SIG-M5 treated with dmso at 0.1 percent for 504 hours (cell line): Measurements from ENCODE around the gene SPINT4.
"Not testable (repeated sequence)": the region's sequence is repeated elsewhere in the genome, so short reads cannot be mapped to it uniquely, and the experiment has no call there.

Experiments used
- DNase-seq: peaks from one replicate; lab custom pipeline; 2025; ENCODE audit not compliant: unreplicated experiment; lab: John Stamatoyannopoulos, UW

Gene SPINT4

DNA sequence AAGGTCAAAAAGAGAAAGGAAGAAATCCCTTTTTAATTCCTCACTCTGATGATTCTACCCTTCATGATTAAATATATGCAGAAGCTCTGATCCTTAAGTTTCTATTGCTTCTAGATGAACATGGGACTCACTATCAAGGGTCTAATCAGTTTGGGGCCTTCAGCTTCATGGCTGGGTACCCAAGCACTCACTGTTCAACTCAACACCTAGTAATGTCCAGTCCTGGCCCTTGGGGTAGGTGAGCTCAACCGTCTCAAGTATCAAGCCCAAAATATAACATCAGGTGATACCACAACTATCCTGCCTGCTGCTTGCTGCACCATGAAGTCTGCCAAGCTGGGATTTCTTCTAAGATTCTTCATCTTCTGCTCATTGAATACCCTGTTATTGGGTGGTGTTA is at the start of gene SPINT4:
SPINT4 (plus strand) TSS at position 301 of the 400 bp plus-strand sequence; CDS start at position 322, 21 bp downstream.
- DNase-seq = no peak

DNA sequence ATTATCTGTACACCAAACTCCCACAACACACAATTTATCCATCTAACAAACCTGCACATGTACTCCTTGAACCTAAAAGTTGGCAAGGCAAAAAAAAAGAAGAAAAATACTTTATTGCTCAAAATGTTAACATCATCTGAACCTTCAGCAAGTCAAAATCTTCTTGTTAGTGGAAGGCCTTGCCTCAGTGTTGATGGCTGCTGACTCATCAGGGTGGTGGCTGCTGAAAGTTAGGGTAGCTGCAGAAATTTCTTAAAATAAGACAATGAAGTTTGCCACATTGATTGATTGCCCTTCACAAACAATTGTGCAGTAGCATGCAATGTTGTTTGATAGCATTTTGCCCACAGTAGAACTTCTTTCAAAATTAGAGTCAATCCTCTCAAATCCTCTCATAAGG is 49.4 kb upstream of the SPINT4 start:
- DNase-seq = no peak

DNA sequence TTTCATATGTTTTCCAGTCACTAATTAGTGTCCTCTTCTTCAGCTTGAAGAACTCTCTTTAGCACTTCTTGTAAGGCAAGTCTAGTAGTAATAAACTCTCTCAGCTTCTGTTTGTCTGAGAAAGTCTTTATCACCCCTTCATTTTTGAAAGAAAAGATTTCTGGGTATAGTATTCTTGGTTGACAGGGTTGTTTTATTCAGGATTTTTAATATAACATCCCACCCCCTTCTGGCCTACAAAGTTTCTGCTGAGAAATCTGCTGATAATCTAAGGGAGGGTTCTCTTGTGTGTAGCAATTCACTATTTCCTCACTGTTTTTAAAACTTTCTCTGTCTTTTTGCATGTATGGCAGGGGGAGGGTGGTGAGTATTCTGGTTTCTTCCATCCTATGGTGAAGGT is 42.5 kb upstream of the SPINT4 start:
- DNase-seq = no peak

DNA sequence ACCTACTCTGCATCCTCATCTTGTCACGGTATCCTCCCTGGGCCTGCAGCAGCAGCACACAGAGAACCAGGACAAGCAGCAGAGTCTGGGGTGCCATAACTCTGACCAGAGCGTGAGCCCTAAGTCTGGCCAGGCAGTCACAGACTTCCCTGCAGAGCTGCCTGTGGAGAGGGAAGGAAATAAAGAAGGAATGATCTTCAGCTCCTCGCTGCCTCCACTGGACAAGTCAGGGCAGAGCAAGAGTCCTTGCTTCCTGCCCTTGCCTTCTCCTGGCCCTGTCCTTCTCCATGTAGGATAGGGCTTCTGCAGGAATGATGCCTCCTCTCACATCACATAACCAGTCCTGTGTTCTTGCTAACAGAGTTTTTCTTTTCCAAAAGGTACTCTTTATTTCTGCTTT is 36.3 kb upstream of the SPINT4 start:
- DNase-seq = peak; percentile 16

DNA sequence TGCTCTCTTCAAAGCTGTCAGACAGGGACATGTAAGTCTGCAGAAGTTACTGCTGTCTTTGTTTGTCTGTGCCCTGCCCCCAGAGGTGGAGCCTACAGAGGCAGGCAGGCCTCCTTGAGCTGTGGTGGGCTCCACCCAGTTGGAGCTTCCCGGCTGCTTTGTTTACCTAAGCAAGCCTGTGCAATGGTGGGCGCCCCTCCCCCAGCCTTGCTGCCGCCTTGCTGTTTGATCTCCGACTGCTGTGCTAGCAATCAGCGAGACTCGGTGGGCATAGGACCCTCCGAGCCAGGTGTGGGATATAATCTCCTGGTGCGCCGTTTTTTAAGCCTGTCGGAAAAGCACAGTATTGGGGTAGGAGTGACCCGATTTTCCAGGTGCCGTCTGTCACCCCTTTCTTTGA is 28.8 kb upstream of the SPINT4 start:
- DNase-seq = not testable (repeated sequence)

DNA sequence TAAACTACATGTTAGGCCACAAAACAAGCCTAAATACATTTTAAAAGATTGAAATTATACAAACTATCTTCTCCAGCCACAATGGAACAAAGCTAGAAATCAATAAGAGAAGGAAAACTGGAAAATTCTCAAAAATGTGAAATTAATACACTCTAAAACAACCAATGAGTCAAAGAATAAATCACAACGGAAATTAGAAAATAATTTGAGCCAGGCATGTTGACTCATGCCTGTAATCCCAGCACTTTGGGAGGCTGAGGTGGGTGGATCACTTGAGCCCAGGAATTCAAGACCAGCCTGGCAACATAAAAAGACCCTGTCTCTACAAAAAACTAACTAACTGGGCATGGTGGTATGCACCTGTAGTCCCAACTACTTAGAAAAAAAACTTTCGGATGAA is 26.7 kb upstream of the SPINT4 start:
- no peak for DNase-seq

DNA sequence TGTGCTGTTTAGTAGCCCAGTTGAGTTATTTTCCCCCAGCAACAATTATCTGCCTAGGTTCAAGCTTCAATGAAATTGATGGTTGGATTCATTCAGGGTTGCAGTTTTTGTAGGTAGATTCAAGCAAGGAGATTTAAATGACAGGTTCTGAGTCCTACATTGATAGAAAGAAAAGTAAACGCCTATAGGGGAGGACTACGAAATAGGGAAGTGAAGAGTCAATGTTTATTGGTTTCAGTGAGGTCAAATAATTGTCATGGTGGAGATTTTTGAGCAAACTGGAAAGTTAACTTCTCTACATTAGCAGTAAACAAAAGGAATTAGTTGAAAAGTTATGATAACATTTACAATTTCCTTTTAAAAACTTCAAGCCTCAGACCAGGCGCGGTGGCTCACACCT is 21.0 kb upstream of the SPINT4 start:
- DNase-seq = no peak

DNA sequence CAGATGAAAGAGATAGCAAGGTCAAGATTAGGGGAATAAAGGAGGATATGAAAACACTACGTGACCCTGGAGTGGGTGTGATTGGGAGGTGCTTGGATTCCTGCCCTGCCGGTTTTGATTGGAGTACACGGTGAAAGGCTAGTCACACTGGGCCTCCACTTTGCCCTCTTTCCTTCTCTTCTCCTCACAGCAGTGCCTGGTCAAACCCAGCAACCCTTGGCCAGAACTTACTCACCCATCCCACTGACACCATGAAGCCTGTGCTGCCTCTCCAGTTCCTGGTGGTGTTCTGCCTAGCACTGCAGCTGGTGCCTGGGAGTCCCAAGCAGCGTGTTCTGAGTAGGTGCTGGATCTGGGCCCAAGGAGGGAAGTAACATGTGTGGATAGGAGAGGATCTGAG is 20.3 kb upstream of the SPINT4 start, which contains the start of gene WFDC13:
WFDC13 (plus strand) TSS at position 166 of the 400 bp plus-strand sequence; CDS start at position 252, 86 bp downstream.
- DNase-seq = no peak

DNA sequence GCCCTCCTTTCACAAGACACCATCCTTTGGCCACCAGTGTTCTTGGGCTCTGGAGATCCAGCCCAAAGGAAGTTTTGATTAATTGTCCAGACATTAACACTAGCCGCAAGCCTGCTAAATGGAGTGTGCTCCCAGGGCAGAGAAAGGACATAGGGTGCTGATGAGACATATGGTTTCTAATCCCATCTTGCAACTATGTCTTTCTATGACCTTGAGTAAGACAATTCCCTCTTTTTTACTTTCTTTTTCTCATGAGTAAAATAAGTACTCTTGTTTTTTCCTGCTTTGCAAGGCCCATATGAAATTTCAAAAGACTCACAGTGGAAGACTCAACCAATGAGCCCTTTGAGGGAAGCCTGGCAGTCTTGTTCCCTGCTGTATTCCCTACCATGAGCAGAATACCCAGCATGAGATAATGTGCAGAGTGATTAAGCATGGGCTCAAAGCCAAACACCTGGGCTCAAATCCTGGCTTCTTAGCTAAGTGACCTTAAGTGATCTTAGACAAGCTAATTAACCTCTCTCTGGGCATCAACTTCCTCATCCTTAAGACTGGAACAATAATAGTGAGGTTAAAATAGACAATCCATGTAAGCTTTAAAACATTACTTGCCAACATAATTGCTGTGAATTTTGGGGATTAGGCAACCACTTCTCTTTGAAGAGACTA is 17.0 kb upstream of the SPINT4 start, which contains the start of gene WFDC10B:
WFDC10B (minus strand) TSS at position 51 of the 669 bp plus-strand sequence. CDS start 19,027 bp downstream, outside the sequence.
- no peak for DNase-seq

DNA sequence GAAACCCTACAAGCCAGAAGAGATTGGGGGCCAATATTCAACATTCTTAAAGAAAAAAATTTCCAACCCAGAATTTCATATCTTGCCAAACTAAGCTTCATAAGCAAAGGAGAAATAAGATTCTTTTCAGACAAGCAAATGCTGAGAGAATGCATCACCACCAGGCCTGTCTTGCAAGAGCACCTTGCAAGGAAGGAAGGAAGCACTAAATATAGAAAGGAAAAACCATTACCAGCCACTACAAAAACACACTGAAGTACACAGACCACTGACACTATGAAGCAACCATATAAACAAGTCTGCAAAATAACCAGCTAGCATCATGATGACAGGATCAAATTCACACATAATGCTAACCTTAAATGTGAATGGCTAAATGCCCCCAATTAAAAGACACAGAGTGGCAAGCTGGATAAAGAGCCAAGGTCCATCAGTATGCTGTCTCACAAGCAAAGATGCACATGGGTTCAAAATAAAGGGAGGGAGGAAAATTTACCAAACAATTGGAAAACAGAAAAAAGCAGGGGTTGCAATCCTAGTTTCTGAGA is 5.9 kb upstream of the SPINT4 start:
- DNase-seq = not testable (repeated sequence)

DNA sequence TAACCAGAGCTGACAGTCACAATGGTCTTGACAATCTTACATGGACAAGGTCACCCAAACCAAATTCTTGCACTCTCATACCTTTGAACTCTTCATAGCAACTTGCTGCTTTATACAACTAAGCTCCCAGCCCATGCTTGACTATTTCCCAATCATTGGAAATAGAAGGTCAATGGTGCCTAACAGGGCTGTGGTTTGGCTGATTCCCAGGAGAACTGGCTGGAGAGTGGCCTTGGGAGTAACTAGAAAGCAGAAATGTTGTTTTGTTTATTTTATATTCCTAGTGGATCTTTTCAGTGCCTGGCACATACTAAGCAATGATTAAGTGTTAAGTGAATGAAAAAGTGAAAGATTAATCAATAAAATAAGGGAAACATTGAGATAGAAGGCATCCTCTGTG is 3.0 kb downstream of the SPINT4 start:
- no peak for DNase-seq

DNA sequence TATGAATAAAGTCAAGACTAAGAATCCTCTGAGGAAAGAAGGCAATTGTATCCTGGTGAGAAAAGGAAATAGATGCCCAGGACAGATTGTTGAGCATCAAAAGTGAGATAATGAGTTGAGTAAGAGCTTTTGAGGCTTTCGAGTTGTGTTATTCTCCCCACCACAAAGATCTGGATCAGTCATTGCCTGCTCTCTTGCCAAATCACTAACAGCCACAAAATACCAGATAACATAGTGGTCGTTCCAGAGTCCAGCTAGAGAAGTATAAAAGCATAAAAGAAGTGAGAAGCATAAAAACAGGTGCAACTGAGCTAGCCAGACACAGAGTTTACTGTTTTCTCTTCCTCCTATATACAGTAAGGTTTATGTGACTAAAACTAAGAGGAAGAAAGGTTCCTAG is 4.9 kb downstream of the SPINT4 start:
- DNase-seq = peak; percentile 11

DNA sequence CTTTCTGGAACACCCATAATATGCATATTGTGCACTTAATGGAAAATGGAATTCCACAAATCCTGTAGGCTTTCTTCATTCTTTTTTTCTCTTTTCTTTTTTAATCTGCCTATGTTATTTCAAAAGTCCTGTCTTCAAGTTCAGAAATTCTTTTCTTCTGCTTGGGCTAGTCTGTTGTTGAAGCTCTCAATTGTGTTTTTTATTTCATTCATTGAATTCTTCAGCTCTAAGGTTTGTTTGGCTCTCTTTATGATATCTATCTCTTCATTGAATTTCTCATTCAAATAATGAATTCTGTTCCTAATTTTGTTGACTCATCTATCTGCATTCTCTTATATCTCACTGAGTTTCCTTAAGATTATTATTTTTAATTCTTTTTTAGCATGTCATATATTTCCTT is 10.1 kb downstream of the SPINT4 start:
- DNase-seq = no peak

DNA sequence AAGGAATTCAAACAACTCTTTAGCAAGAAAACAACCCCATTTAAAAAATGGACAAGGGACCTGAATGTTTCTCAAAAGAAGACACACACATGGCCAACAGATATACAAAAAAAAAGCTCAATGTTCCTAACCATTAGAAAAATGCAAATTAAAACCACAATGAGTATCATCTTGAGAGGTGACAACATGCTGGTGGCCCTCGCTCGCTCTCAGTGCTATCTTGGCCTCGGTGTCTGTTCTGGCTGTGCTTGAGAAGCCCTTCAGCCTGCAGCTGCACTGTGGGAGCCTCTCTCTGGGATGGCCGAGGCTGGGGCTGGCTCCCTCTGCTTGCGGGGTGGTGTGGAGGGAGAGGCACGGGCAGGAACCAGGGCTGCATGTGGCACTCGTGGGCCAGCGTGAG is 13.4 kb downstream of the SPINT4 start:
- DNase-seq = no peak

DNA sequence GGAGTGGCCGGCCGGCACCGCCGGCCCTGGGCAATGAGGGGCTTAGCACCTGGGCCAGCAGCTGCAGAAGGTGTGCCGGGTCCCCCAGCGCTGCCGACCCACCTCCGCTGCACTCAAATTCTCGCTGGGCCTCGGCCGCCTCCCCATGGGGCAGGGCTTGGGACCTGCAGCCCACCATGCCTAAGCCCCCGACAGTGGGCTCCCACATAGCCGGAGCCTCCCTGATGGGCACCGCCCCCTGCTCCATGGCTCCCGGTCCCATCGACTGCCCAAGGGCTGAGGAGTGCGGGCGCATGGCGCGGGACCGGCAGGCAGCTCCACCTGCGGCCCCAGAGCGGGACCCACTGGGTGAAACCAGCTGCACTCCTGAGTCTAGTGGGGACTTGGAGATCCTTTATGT is 13.8 kb downstream of the SPINT4 start:
- no peak for DNase-seq

DNA sequence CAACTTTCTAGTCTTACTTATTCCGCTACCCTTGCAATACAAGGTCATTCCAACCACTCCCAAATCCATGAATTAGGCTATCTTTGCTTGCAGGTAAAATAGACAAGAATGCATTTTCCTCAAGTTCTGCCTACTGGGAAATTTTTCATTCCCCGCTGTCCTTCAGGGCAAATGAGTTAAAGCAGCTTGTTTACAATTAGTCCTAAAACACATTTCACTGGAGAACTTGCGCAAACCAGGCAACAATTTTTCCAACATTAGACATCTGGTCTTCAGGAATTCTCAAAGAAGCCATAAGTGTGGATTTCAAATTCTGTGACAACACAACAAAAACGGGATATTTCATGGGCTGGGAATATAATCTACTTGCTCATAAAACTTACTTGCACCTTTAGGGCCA is 20.4 kb downstream of the SPINT4 start:
- no peak for DNase-seq

DNA sequence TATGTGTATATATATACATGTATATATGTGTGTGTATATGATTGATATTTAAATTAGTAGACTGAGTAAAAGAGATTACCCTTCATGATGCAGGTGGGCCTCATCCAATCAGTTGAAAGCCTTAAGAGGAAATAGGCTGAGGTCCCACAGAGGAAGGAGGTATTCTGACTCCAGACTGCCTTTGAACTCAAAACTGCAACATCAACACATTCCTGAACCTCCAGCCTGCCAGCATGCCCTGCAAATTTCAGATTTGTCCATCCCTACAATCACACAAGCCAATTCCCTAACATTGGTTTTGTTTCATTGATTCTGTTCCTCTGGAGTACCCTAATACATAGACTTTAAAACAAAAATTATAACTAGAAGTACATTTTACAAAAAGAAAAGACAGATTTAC is 22.9 kb downstream of the SPINT4 start:
- no peak for DNase-seq

DNA sequence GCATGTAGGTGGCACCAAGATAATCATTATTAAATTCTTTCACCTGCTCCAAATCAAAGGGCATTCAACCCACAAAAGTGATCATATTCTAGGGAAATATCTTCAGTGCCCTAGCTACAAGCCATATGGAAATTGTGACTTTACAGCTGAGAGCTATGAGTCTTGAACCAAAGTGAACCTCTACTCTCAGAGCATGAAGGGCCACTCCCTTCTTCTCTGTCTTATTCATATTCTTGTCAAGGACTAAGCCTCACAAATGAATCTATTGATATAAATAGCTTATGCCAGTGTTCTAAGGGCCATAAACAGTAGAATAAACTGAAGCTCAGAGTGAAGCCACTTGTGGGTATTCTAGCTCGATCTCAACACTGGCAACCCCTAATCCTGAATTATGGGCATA is 29.6 kb downstream of the SPINT4 start:
- no peak for DNase-seq

DNA sequence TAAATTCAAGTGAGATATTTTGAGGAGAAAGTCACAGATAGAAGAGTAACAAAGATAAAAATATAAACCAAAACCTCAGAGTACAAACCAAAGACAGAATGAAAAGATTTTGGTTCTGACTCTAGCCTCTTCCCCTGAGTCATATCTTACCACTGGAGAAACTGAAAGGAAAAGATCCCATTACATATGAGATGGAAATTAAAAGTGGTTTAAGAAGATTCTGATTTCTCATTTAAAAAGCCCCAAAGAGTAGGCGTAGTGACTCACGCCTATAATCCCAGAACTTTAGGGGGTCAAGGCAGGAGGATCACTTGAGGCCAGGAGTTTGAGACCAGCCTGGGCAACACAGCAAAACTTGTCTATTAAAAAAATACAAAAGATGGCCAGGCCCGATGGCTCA is 30.6 kb downstream of the SPINT4 start:
- no peak for DNase-seq

DNA sequence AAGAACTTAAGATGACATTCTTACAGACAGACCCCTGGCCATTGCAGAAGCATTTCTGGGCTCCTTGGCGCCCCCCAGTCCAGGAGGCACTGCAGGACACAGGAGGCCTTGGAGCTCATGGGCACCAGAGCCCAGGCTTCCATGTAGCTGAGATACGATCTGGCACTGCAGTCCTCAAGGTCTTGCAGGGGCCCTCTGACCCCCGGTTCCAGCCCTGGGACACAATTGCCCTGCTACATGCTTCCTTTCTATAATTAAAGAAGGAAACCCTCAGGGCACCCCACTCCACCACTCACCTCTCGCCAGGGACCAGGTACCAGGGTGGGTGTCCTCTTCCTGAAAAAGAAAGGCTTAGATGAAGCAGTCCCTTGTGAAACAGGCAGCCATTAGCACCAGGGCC is 35.9 kb downstream of the SPINT4 start:
- DNase-seq = no peak

DNA sequence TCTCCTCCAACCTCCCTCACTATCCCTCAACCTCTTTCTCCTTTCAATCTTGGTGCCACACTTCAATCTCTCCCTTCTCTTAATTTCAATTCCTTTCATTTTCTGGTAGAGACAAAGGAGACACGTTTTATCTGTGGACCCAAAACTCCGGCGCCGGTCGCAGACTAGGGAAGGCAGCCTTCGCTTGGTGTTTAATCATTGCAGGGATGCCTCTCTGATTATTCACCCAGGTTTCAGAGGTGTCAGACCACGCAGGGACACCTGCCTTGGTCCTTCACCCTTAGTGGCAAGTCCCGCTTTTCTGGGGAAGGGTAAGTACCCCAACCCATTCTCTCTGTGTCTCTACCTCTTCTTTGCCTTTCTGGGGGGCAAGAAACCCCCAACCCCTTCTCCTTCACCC is 37.8 kb downstream of the SPINT4 start:
- DNase-seq = not testable (repeated sequence)

DNA sequence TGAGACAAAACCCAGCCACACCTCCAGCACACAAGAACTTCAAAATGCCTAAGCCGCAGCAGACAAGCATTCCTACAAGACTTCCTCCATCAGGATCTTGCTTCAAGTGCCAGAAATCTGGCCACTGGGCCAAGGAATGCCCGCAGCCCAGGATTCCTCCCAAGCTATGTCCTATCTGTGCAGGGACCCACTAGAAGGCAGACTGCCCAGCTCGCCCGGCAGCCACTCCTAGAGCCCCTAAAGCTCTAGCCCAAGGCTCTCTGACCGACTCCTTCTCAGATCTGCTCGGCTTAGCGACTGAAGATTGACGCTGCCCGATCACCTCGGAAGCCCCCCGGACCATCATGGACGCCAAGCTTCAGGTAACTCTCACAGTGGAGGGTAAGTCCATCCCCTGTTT is 39.8 kb downstream of the SPINT4 start:
- not testable (repeated sequence) for DNase-seq
